HFFc6 (cell line): ENCODE data around the gene FFAR1. TPM values are rescaled to one million over a fixed set of nuclear protein-coding genes. Genes with fewer than 3 reads are reported as not detected.

Source experiments
- DNase-seq: peaks from one replicate; pipeline ENCODE4 v3.0.0-alpha.2; 2018
- H3K27ac Mint-ChIP-seq: 2 replicates; pipeline ENCODE4 v1.8.0; 2020; ENCODE audit warnings: mild to moderate bottlenecking, mixed read lengths
- H3K27me3 Mint-ChIP-seq: 2 replicates; pipeline ENCODE4 v1.8.0; 2021; ENCODE audit warnings: mild to moderate bottlenecking, moderate library complexity, mixed read lengths; ENCODE audit not compliant: insufficient read depth
- H3K36me3 Mint-ChIP-seq: 2 replicates; pipeline ENCODE4 v1.8.0; 2021; ENCODE audit warnings: low read depth, mixed read lengths
- H3K4me1 Mint-ChIP-seq: 2 replicates; pipeline ENCODE4 v1.8.0; 2020; ENCODE audit warnings: low read depth, mixed read lengths
- H3K4me3 Mint-ChIP-seq: 2 replicates; pipeline ENCODE4 v1.8.0; 2020; ENCODE audit warnings: mild to moderate bottlenecking, moderate library complexity, mixed read lengths
- H3K9me3 Mint-ChIP-seq: 2 replicates; pipeline ENCODE4 v1.8.0; 2020; ENCODE audit warnings: mild to moderate bottlenecking, mixed read lengths
- total RNA-seq, 6 experiments: library from RNA; stranded (reverse); fragmentation: NEBNext Ultra II Directional; extraction: Animal tissue kit (Norgen Biotek cat#: 25700); gene quantifications; 2 replicates in 1 of 6; 3 replicates in 5 of 6; pipeline ENCODE4 v1.2.3, GENCODE V29; 2021
- TF ChIP-seq, protein P1 (sequence below): fragments of 200-600 bp; sonication (generic); IDR thresholded peaks from 2 replicates; pipeline ENCODE4 v1.5.0; 2021; ENCODE audit warnings: antibody characterized with exemption, mild to moderate bottlenecking

The FFAR1 gene
- total RNA-seq, 6 experiments from 2014 or later, result not detected

DNA sequence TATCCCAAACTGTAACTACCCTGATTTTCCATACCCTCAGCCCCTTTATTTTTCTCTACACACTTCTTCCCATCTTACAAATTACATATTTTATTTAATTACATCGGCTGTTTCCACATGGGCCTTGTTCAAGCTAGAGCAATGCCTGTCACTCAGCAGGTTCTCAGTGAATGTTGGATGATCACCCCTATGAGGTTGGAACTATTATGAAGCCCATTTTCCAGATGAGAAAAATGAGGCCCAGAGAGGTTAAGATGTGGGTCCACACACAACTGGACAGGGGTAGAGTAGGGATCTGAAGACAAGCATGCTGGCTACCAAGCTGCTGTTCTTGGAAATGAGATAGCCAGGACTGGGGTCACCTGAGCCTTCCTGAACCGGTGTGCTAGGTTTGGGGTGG, 45.7 kb upstream of the FFAR1 start:
- Mint-ChIP-seq H3K27ac (no peak overlapping the region), H3K36me3 (no peaks in the 10 kb centered on the region), H3K4me3 (no peak overlapping the region), H3K27me3 (peaks cover 9% of the 10 kb centered on the region), H3K4me1 (no peaks in the 10 kb centered on the region), H3K9me3 (no peaks in the 10 kb centered on the region)
- no peak for DNase-seq
- TF ChIP-seq, protein P1, sequence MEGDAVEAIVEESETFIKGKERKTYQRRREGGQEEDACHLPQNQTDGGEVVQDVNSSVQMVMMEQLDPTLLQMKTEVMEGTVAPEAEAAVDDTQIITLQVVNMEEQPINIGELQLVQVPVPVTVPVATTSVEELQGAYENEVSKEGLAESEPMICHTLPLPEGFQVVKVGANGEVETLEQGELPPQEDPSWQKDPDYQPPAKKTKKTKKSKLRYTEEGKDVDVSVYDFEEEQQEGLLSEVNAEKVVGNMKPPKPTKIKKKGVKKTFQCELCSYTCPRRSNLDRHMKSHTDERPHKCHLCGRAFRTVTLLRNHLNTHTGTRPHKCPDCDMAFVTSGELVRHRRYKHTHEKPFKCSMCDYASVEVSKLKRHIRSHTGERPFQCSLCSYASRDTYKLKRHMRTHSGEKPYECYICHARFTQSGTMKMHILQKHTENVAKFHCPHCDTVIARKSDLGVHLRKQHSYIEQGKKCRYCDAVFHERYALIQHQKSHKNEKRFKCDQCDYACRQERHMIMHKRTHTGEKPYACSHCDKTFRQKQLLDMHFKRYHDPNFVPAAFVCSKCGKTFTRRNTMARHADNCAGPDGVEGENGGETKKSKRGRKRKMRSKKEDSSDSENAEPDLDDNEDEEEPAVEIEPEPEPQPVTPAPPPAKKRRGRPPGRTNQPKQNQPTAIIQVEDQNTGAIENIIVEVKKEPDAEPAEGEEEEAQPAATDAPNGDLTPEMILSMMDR, result no peak

DNA sequence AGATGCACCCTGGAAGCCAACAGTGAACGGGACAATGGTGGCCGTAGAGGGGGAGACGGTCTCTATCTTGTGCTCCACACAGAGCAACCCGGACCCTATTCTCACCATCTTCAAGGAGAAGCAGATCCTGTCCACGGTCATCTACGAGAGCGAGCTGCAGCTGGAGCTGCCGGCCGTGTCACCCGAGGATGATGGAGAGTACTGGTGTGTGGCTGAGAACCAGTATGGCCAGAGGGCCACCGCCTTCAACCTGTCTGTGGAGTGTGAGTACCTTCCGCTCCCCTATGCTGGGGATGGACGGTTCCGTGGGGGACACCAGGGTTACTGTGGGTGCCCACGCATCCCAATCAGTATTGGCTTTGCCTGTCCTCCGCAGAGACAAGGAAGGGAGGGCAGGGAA, 45.3 kb upstream of the FFAR1 start:
- no peaks in the 10 kb centered on the region for H3K36me3 Mint-ChIP-seq
- TF ChIP-seq, protein P1, result no peak
- H3K4me1 Mint-ChIP-seq, result no peaks in the 10 kb centered on the region
- no peak overlapping the region for H3K27ac Mint-ChIP-seq
- peaks cover 9% of the 10 kb centered on the region for H3K27me3 Mint-ChIP-seq
- no peak overlapping the region for H3K4me3 Mint-ChIP-seq
- no peaks in the 10 kb centered on the region for H3K9me3 Mint-ChIP-seq
- DNase-seq, result no peak

GRCh38 chr19:35303357-35303915, 44.3 kb upstream of the FFAR1 start:
- H3K4me1 Mint-ChIP-seq, result no peaks in the 10 kb centered on the region
- H3K4me3 Mint-ChIP-seq, result no peak overlapping the region
- DNase-seq, result no peak
- H3K36me3 Mint-ChIP-seq, result no peaks in the 10 kb centered on the region
- H3K27me3 Mint-ChIP-seq, result peaks cover 11% of the 10 kb centered on the region
- TF ChIP-seq, protein P1, result no peak
- H3K9me3 Mint-ChIP-seq, result no peaks in the 10 kb centered on the region
- H3K27ac Mint-ChIP-seq, result no peak overlapping the region

GRCh38 chr19:35304036-35304435, 43.7 kb upstream of the FFAR1 start:
- no peak overlapping the region for H3K27ac Mint-ChIP-seq
- H3K4me1 Mint-ChIP-seq, result no peaks in the 10 kb centered on the region
- H3K36me3 Mint-ChIP-seq, result no peaks in the 10 kb centered on the region
- TF ChIP-seq, protein P1, result no peak
- H3K4me3 Mint-ChIP-seq, result no peak overlapping the region
- peaks cover 16% of the 10 kb centered on the region for H3K27me3 Mint-ChIP-seq
- H3K9me3 Mint-ChIP-seq, result no peaks in the 10 kb centered on the region
- DNase-seq, result no peak

DNA sequence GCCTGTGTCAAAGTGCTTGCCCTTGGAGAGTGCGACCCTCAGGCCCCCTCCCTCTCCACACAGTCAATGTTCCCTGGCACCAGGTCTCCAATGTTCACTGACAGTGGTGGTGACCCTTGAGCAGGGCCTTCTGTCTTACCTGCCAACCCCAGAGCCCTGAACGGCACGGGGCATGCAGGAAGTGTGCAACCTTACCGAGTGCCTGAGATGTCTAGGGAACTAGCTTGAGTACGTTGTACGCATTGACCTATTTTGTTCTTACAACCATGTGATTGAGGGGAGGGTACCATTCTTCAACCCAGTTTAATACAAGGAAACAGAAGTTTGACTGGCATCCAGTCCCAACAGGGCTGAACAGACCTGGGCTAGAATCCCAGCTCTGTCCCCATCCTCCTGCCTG, 42.5 kb upstream of the FFAR1 start:
- H3K27me3 Mint-ChIP-seq, result peaks cover 16% of the 10 kb centered on the region
- no peaks in the 10 kb centered on the region for H3K4me1 Mint-ChIP-seq
- TF ChIP-seq, protein P1, result no peak
- H3K4me3 Mint-ChIP-seq, result no peak overlapping the region
- no peaks in the 10 kb centered on the region for H3K36me3 Mint-ChIP-seq
- no peaks in the 10 kb centered on the region for H3K9me3 Mint-ChIP-seq
- DNase-seq, result no peak
- H3K27ac Mint-ChIP-seq, result no peak overlapping the region
